Activated naive CD4-positive, alpha-beta T cell treated with anti-CD3 and anti-CD28 coated beads for 36 hours (primary cell): ENCODE results near the gene PTTG1IP. TPM values are rescaled to one million over a fixed set of nuclear protein-coding genes. Genes with fewer than 3 reads are reported as not detected.
"Not testable (repeated sequence)": the region's sequence is repeated elsewhere in the genome, so short reads cannot be mapped to it uniquely, and the experiment has no call there.

Experiments used
- CTCF ChIA-PET: fragments of 350-600 bp; sonication (Branson Sonifier 250); formaldehyde crosslinking; loops from one replicate; lab custom pipeline; 2021; ENCODE audit warnings: antibody characterized with exemption; lab: Charles Lee
- DNase-seq: peaks from one replicate; pipeline ENCODE4 v3.0.0-alpha.2; 2020
- H3K27ac Mint-ChIP-seq: one replicate; pipeline ENCODE4 v1.8.0; 2021; ENCODE audit warnings: mild to moderate bottlenecking, mixed read lengths
- H3K27me3 Mint-ChIP-seq: one replicate; pipeline ENCODE4 v1.8.0; 2021; ENCODE audit warnings: low read depth, mixed read lengths
- H3K36me3 Mint-ChIP-seq: one replicate; pipeline ENCODE4 v1.8.0; 2021; ENCODE audit warnings: low read depth, mixed read lengths
- H3K4me1 Mint-ChIP-seq: one replicate; pipeline ENCODE4 v1.8.0; 2021; ENCODE audit warnings: low read depth, mixed read lengths
- H3K4me3 Mint-ChIP-seq: one replicate; pipeline ENCODE4 v1.8.0; 2021; ENCODE audit warnings: mild to moderate bottlenecking, moderate library complexity, mixed read lengths
- H3K9me3 Mint-ChIP-seq: one replicate; pipeline ENCODE4 v1.8.0; 2021; ENCODE audit warnings: mixed read lengths
- intact Hi-C: fragments of 100-400 bp; cut with micrococcal nuclease; formaldehyde crosslinking; loops from one replicate; pipeline ENCODE4 v1.15.1; 2023
- total RNA-seq, 2 experiments: library from RNA; stranded (reverse); gene quantifications; one replicate each; pipeline ENCODE4 v1.2.3, GENCODE V29; 2021

PTTG1IP gene
- total RNA-seq, 2 experiments from 2014 or later = 37.6 to 38.5 TPM

- intact Hi-C loops = no loop called here
- CTCF ChIA-PET = no interaction called here
- Mint-ChIP-seq H3K27ac (no peak overlapping the region), H3K27me3 (no peaks in the 10 kb centered on the region), H3K4me3 (no peak overlapping the region), H3K36me3 (no peaks in the 10 kb centered on the region), H3K9me3 (no peaks in the 10 kb centered on the region), H3K4me1 (no peaks in the 10 kb centered on the region)
- DNase-seq = no peak
Measured at GRCh38 chr21:44838039-44838895, 35.2 kb downstream of the PTTG1IP start.

DNA sequence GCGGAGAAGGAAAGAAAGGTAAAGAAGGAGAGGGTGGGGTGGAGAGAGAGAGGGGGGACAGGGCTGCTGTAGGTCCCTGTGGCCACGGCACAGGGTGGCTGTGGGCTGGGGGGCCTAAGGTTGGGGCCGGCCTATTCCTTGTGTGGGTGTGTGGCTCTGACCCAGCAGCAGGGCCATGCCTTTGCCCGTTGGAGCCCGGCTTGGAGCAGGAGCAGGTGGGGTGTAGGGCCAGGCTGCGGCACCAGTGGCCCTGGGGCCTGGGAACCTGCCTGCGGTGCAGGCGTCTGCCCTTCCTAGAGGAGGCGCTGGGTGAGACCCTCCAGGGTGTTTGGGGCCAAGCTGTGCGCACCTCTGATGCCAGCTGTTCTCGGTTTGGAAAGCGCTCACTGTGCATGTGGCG lies 36.0 kb downstream of the PTTG1IP start:
- no peak for DNase-seq
- no peak overlapping the region for H3K27ac Mint-ChIP-seq
- CTCF ChIA-PET = no interaction called here
- no peaks in the 10 kb centered on the region for H3K36me3 Mint-ChIP-seq
- no peaks in the 10 kb centered on the region for H3K4me1 Mint-ChIP-seq
- H3K4me3 Mint-ChIP-seq = no peak overlapping the region
- intact Hi-C loops = no loop called here
- no peaks in the 10 kb centered on the region for H3K27me3 Mint-ChIP-seq
- H3K9me3 Mint-ChIP-seq = no peaks in the 10 kb centered on the region

DNA sequence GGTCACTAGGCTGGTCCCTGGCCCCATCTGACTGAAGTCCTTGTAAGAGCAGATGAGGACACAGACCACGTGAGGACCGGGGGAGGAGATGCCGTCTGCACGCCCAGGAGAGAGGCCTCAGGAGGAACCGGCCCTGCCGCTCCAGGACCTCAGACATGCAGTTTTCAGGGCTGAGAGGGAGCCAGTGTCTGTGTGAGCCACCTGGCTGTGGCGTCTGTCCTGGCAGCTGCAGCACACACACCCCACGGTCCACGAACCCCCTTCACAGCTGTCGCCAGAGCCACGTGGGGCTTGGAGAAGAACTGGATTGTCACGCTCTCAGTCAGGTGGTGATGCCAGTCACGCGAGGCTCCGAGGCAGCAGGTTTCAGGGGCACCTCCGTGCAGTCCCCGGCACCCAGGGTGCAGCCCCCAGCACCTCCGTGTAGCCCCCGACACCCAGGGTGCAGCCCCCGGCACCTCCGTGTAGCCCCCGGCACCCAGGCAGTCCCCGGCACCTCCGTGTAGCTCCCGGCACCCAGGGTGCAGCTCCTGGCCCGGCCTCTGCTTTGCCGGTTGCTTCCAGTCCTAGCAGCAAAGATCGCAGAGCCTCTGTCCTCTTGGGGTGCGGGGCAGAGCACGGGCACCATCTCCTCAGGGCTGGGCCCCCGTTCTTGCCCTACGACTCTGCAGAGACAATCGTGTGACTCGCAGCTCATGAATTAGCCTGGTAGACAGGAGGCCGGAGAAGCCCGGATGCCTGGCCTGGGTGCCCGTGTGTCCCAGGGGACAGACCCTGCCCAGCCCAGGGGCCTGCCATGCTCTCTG lies 36.6 kb downstream of the PTTG1IP start:
- H3K27me3 Mint-ChIP-seq = no peaks in the 10 kb centered on the region
- intact Hi-C loops = no loop called here
- H3K4me3 Mint-ChIP-seq = no peak overlapping the region
- H3K9me3 Mint-ChIP-seq = no peaks in the 10 kb centered on the region
- H3K36me3 Mint-ChIP-seq = no peaks in the 10 kb centered on the region
- no peak overlapping the region for H3K27ac Mint-ChIP-seq
- no peak for DNase-seq
- CTCF ChIA-PET = no interaction called here
- H3K4me1 Mint-ChIP-seq = no peaks in the 10 kb centered on the region

GRCh38 chr21:44836349-44836665 lies 37.2 kb downstream of the PTTG1IP start:
- H3K9me3 Mint-ChIP-seq = no peaks in the 10 kb centered on the region
- no peaks in the 10 kb centered on the region for H3K27me3 Mint-ChIP-seq
- H3K27ac Mint-ChIP-seq = no peak overlapping the region
- intact Hi-C loops = no loop called here
- H3K4me1 Mint-ChIP-seq = peaks cover 2% of the 10 kb centered on the region
- H3K4me3 Mint-ChIP-seq = no peak overlapping the region
- DNase-seq = no peak
- H3K36me3 Mint-ChIP-seq = no peaks in the 10 kb centered on the region
- CTCF ChIA-PET = no interaction called here

- Mint-ChIP-seq H3K4me1 (peaks cover 6% of the 10 kb centered on the region), H3K27me3 (no peaks in the 10 kb centered on the region), H3K36me3 (no peaks in the 10 kb centered on the region), H3K9me3 (no peaks in the 10 kb centered on the region), H3K4me3 (no peak overlapping the region), H3K27ac (no peak overlapping the region)
- no peak for DNase-seq
- CTCF ChIA-PET = no interaction called here
- intact Hi-C loops = no loop called here
Measured at GRCh38 chr21:44835647-44835973, 37.9 kb downstream of the PTTG1IP start.

- H3K4me1 Mint-ChIP-seq = peaks cover 9% of the 10 kb centered on the region
- no peaks in the 10 kb centered on the region for H3K9me3 Mint-ChIP-seq
- no peak overlapping the region for H3K4me3 Mint-ChIP-seq
- H3K36me3 Mint-ChIP-seq = no peaks in the 10 kb centered on the region
- no peak for DNase-seq
- CTCF ChIA-PET = no interaction called here
- H3K27ac Mint-ChIP-seq = no peak overlapping the region
- H3K27me3 Mint-ChIP-seq = no peaks in the 10 kb centered on the region
- intact Hi-C loops = no loop called here
Measured at GRCh38 chr21:44834951-44835646, 38.4 kb downstream of the PTTG1IP start.

GRCh38 chr21:44834231-44834950 lies 39.1 kb downstream of the PTTG1IP start:
- intact Hi-C loops = no loop called here
- Mint-ChIP-seq H3K9me3 (no peaks in the 10 kb centered on the region), H3K27me3 (no peaks in the 10 kb centered on the region), H3K27ac (no peak overlapping the region), H3K4me1 (peaks cover 16% of the 10 kb centered on the region), H3K4me3 (no peak overlapping the region), H3K36me3 (no peaks in the 10 kb centered on the region)
- DNase-seq = no peak
- CTCF ChIA-PET = no interaction called here

- H3K27ac Mint-ChIP-seq = no peak overlapping the region
- peaks cover 3% of the 10 kb centered on the region for H3K9me3 Mint-ChIP-seq
- H3K36me3 Mint-ChIP-seq = no peaks in the 10 kb centered on the region
- CTCF ChIA-PET = no interaction called here
- peaks cover 21% of the 10 kb centered on the region for H3K4me1 Mint-ChIP-seq
- no peak overlapping the region for H3K4me3 Mint-ChIP-seq
- no peak for DNase-seq
- intact Hi-C loops = no loop called here
- H3K27me3 Mint-ChIP-seq = no peaks in the 10 kb centered on the region
Measured at GRCh38 chr21:44833663-44834062, 39.8 kb downstream of the PTTG1IP start.

GRCh38 chr21:44832516-44833255 lies 40.8 kb downstream of the PTTG1IP start:
- H3K36me3 Mint-ChIP-seq, H3K27me3 Mint-ChIP-seq, H3K27ac Mint-ChIP-seq, intact Hi-C loops, H3K4me3 Mint-ChIP-seq, CTCF ChIA-PET, DNase-seq: not testable (repeated sequence)
- peaks cover 11% of the 10 kb centered on the region for H3K9me3 Mint-ChIP-seq
- H3K4me1 Mint-ChIP-seq = peaks cover 23% of the 10 kb centered on the region

DNA sequence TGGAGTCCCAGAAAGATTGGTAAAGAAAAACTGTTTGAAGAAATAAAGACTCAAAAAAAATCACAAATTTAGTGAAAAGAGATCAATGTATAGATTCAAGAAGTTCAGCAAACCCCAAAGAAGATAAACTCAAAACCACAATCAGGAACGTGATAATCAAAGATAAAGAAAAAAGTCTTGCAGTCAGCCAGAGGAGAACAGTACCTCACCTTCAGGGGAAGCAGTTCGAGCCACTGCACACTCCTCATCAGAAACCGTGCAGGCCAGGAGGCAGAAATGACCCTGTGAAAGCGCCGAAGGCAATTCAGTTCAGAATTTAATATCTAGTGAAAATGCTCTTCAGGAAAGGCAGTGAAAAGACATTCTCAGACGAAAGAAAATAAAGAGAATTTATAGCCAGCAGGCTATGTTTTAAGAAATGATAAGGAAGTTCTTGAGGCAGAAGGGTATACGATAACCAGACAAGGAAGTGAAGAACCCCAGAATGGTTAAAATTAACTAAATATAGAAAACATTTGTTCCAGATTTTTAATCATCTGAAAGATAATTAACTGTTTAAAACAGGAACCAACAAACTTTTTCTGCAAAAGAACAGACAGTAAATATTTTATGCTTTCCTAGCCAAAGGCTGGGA lies 42.1 kb downstream of the PTTG1IP start:
- Mint-ChIP-seq H3K36me3 (peaks cover 4% of the 10 kb centered on the region), H3K4me3 (no peak overlapping the region), H3K27ac (no peak overlapping the region), H3K4me1 (peaks cover 23% of the 10 kb centered on the region), H3K27me3 (no peaks in the 10 kb centered on the region), H3K9me3 (peaks cover 16% of the 10 kb centered on the region)
- intact Hi-C loops = no loop called here
- DNase-seq = no peak
- CTCF ChIA-PET = no interaction called here

GRCh38 chr21:44829507-44830092 lies 43.9 kb downstream of the PTTG1IP start:
- peak overlapping the region; percentile 3 for H3K4me3 Mint-ChIP-seq
- intact Hi-C loops = no loop called here

More at GRCh38 chr21:44829507-44830092, 43.9 kb downstream of the PTTG1IP start:
- H3K4me1 Mint-ChIP-seq = peaks cover 23% of the 10 kb centered on the region
- H3K9me3 Mint-ChIP-seq = peaks cover 16% of the 10 kb centered on the region
- DNase-seq = peak; percentile 48
- H3K27me3 Mint-ChIP-seq = no peaks in the 10 kb centered on the region
- CTCF ChIA-PET = no interaction called here
- H3K27ac Mint-ChIP-seq = peak overlapping the region; percentile 66
- peaks cover 4% of the 10 kb centered on the region for H3K36me3 Mint-ChIP-seq
